ENCODE measurements around the gene RGS9. TPM values are rescaled to one million over a fixed set of nuclear protein-coding genes. Genes with fewer than 3 reads are reported as not detected.
"Not testable (repeated sequence)": the region's sequence is repeated elsewhere in the genome, so short reads cannot be mapped to it uniquely, and the experiment has no call there.

Gene RGS9
- 9.2 and 11.2 TPM in 2 replicates for total RNA-seq (2014; rRNA removed; shearing (Covaris generic))

GRCh38 chr17:65137021-65137939 lies at the start of gene RGS9:
RGS9 (plus strand) TSS chr17:65137370; CDS start chr17:65137541, 171 bp downstream.
- Histone ChIP-seq H3K27me3 (replicated peaks) (no peaks in the 10 kb centered on the region), H3K4me3 (peak within 1 kb of the TSS; percentile 34), H3K36me3 (no peaks in the 10 kb centered on the region), H3K9me3 (replicated peaks) (no peaks in the 10 kb centered on the region), H3K27ac (no peak within 1 kb of the TSS), H3K4me1 (replicated peaks) (peaks cover 29% of the 10 kb centered on the region)
- peak; percentile 84 to 85 for DNase-seq (ENCODE audit: low read depth in 1 of 2, low spot score in 2 of 2)

GRCh38 chr17:65088621-65089360 lies 48.4 kb upstream of the RGS9 start:
- Histone ChIP-seq H3K4me1 (replicated peaks) (peaks cover 10% of the 10 kb centered on the region), H3K27ac (no peak overlapping the region), H3K4me3 (no peak overlapping the region), H3K27me3 (replicated peaks) (no peaks in the 10 kb centered on the region), H3K9me3 (replicated peaks) (no peaks in the 10 kb centered on the region), H3K36me3 (no peaks in the 10 kb centered on the region)
- no peak for DNase-seq (ENCODE audit: low read depth in 1 of 2, low spot score in 2 of 2)

GRCh38 chr17:65092262-65092661 lies 44.9 kb upstream of the RGS9 start:
- Histone ChIP-seq H3K27ac (no peak overlapping the region), H3K9me3 (replicated peaks) (no peaks in the 10 kb centered on the region), H3K27me3 (replicated peaks) (no peaks in the 10 kb centered on the region), H3K4me1 (replicated peaks) (peaks cover 10% of the 10 kb centered on the region), H3K4me3 (no peak overlapping the region), H3K36me3 (no peaks in the 10 kb centered on the region)
- DNase-seq (ENCODE audit: low read depth in 1 of 2, low spot score in 2 of 2), result peak in 1 of 2 experiments; percentile 40

- DNase-seq (ENCODE audit: low read depth in 1 of 2, low spot score in 2 of 2); H3K27ac ChIP-seq; H3K36me3 ChIP-seq; H3K9me3 ChIP-seq (replicated peaks); H3K4me3 ChIP-seq; H3K4me1 ChIP-seq (replicated peaks); H3K27me3 ChIP-seq (replicated peaks): not testable (repeated sequence)
These were observed 44.3 kb upstream of the RGS9 start for GRCh38 chr17:65092721-65093356.

- no peak for DNase-seq (ENCODE audit: low read depth in 1 of 2, low spot score in 2 of 2)
- peaks cover 10% of the 10 kb centered on the region for H3K4me1 ChIP-seq (replicated peaks)
- no peak overlapping the region for H3K4me3 ChIP-seq
- H3K36me3 ChIP-seq, result no peaks in the 10 kb centered on the region
- no peaks in the 10 kb centered on the region for H3K9me3 ChIP-seq (replicated peaks)
- no peaks in the 10 kb centered on the region for H3K27me3 ChIP-seq (replicated peaks)
- no peak overlapping the region for H3K27ac ChIP-seq
These were observed 43.2 kb upstream of the RGS9 start for GRCh38 chr17:65093930-65094329.

- H3K27ac ChIP-seq, result no peak overlapping the region
- H3K36me3 ChIP-seq, result no peaks in the 10 kb centered on the region
- H3K9me3 ChIP-seq (replicated peaks), result no peaks in the 10 kb centered on the region
- no peak for DNase-seq (ENCODE audit: low read depth in 1 of 2, low spot score in 2 of 2)
- H3K27me3 ChIP-seq (replicated peaks), result no peaks in the 10 kb centered on the region
- peaks cover 21% of the 10 kb centered on the region for H3K4me1 ChIP-seq (replicated peaks)
- H3K4me3 ChIP-seq, result no peak overlapping the region
These were observed 41.7 kb upstream of the RGS9 start for GRCh38 chr17:65095465-65095864.

- H3K4me1 ChIP-seq (replicated peaks), result peaks cover 28% of the 10 kb centered on the region
- H3K27me3 ChIP-seq (replicated peaks); H3K36me3 ChIP-seq; H3K9me3 ChIP-seq (replicated peaks); H3K27ac ChIP-seq; H3K4me3 ChIP-seq; DNase-seq (ENCODE audit: low read depth in 1 of 2, low spot score in 2 of 2): not testable (repeated sequence)
These were observed 40.8 kb upstream of the RGS9 start for GRCh38 chr17:65096382-65096781.

- no peaks in the 10 kb centered on the region for H3K9me3 ChIP-seq (replicated peaks)
- H3K27ac ChIP-seq, result no peak overlapping the region
- no peaks in the 10 kb centered on the region for H3K36me3 ChIP-seq
- H3K27me3 ChIP-seq (replicated peaks), result no peaks in the 10 kb centered on the region
- no peak for DNase-seq (ENCODE audit: low read depth in 1 of 2, low spot score in 2 of 2)
- H3K4me3 ChIP-seq, result no peak overlapping the region
- H3K4me1 ChIP-seq (replicated peaks), result peaks cover 29% of the 10 kb centered on the region
These were observed 40.1 kb upstream of the RGS9 start for GRCh38 chr17:65097110-65097509.

- no peak overlapping the region for H3K27ac ChIP-seq
- peaks cover 44% of the 10 kb centered on the region for H3K4me1 ChIP-seq (replicated peaks)
- no peaks in the 10 kb centered on the region for H3K9me3 ChIP-seq (replicated peaks)
These were observed 37.7 kb upstream of the RGS9 start for GRCh38 chr17:65099475-65099874.

GRCh38 chr17:65099941-65100315 lies 37.2 kb upstream of the RGS9 start:
- Histone ChIP-seq H3K4me1 (replicated peaks) (peaks cover 45% of the 10 kb centered on the region), H3K9me3 (replicated peaks) (no peaks in the 10 kb centered on the region), H3K27ac (peak overlapping the region; percentile 23), H3K27me3 (replicated peaks) (no peaks in the 10 kb centered on the region), H3K36me3 (no peaks in the 10 kb centered on the region), H3K4me3 (peak overlapping the region; percentile 34)
- DNase-seq (ENCODE audit: low read depth in 1 of 2, low spot score in 2 of 2), result peak; percentile 79 to 86

More at GRCh38 chr17:65099475-65099874, 37.7 kb upstream of the RGS9 start:
- no peak for DNase-seq (ENCODE audit: low read depth in 1 of 2, low spot score in 2 of 2)
- H3K27me3 ChIP-seq (replicated peaks), result no peaks in the 10 kb centered on the region
- no peaks in the 10 kb centered on the region for H3K36me3 ChIP-seq
- no peak overlapping the region for H3K4me3 ChIP-seq

- peak overlapping the region; percentile 23 for H3K27ac ChIP-seq
- peak overlapping the region; percentile 34 for H3K4me3 ChIP-seq
- peaks cover 45% of the 10 kb centered on the region for H3K4me1 ChIP-seq (replicated peaks)
- no peaks in the 10 kb centered on the region for H3K27me3 ChIP-seq (replicated peaks)
- H3K36me3 ChIP-seq, result no peaks in the 10 kb centered on the region
- no peaks in the 10 kb centered on the region for H3K9me3 ChIP-seq (replicated peaks)
- peak; percentile 68 to 86 for DNase-seq (ENCODE audit: low read depth in 1 of 2, low spot score in 2 of 2)
These were observed 36.6 kb upstream of the RGS9 start for GRCh38 chr17:65100316-65101140.

- Histone ChIP-seq H3K27ac (no peak overlapping the region), H3K4me1 (replicated peaks) (peaks cover 51% of the 10 kb centered on the region), H3K9me3 (replicated peaks) (no peaks in the 10 kb centered on the region), H3K27me3 (replicated peaks) (no peaks in the 10 kb centered on the region), H3K4me3 (no peak overlapping the region), H3K36me3 (no peaks in the 10 kb centered on the region)
- no peak for DNase-seq (ENCODE audit: low read depth in 1 of 2, low spot score in 2 of 2)
These were observed 35.8 kb upstream of the RGS9 start for GRCh38 chr17:65101371-65101770.

- Histone ChIP-seq H3K9me3 (replicated peaks) (no peaks in the 10 kb centered on the region), H3K27me3 (replicated peaks) (no peaks in the 10 kb centered on the region), H3K27ac (no peak overlapping the region), H3K36me3 (no peaks in the 10 kb centered on the region), H3K4me1 (replicated peaks) (peaks cover 58% of the 10 kb centered on the region), H3K4me3 (no peak overlapping the region)
- no peak for DNase-seq (ENCODE audit: low read depth in 1 of 2, low spot score in 2 of 2)
These were observed 34.9 kb upstream of the RGS9 start for GRCh38 chr17:65102235-65102634.
